Immature natural killer cell (primary cell): ENCODE data around the gene HDLBP. TPM values are rescaled to one million over a fixed set of nuclear protein-coding genes. Genes with fewer than 3 reads are reported as not detected.

ENCODE experiments used
- DNase-seq, 3 donors: peaks; one replicate each; pipeline ENCODE4 v3.0.0; 2022; ENCODE audit warnings: mixed read lengths in 1 of 3
- H3K27ac Mint-ChIP-seq, 6 donors: one replicate each; pipeline ENCODE4 v1.8.0; 2020; ENCODE audit warnings: mixed read lengths in 6 of 6, mild to moderate bottlenecking in 5 of 6, inconsistent platforms in 4 of 6, moderate library complexity in 3 of 6
- H3K27me3 Mint-ChIP-seq, 3 donors: one replicate each; pipeline ENCODE4 v1.8.0; 2020 to 2021; ENCODE audit warnings: low read depth in 3 of 3, mild to moderate bottlenecking in 3 of 3, mixed read lengths in 3 of 3, moderate library complexity in 3 of 3, inconsistent platforms in 1 of 3
- H3K36me3 Mint-ChIP-seq, 3 donors: one replicate each; pipeline ENCODE4 v1.8.0; 2020; ENCODE audit warnings: mixed read lengths in 3 of 3, inconsistent platforms in 2 of 3, mild to moderate bottlenecking in 2 of 3
- H3K4me1 Mint-ChIP-seq, 2 donors: one replicate each; pipeline ENCODE4 v1.8.0; 2020; ENCODE audit warnings: inconsistent platforms in 2 of 2, mild to moderate bottlenecking in 2 of 2, mixed read lengths in 2 of 2, moderate library complexity in 1 of 2
- H3K4me3 Mint-ChIP-seq, 5 donors: one replicate each; pipeline ENCODE4 v1.8.0; 2020; ENCODE audit warnings: mild to moderate bottlenecking in 5 of 5, mixed read lengths in 5 of 5, inconsistent platforms in 3 of 5, moderate library complexity in 3 of 5
- H3K9me3 Mint-ChIP-seq, 6 donors: one replicate each; pipeline ENCODE4 v1.8.0; 2020; ENCODE audit warnings: mild to moderate bottlenecking in 6 of 6, mixed read lengths in 6 of 6, inconsistent platforms in 4 of 6, moderate library complexity in 3 of 6
- polyA plus RNA-seq, 3 donors: library from polyadenylated mRNA; unstranded; fragments of 300-500 nt; fragmentation: Illumina TruSeq; gene quantifications; one replicate each; pipeline ENCODE4 v1.2.3, GENCODE V29; 2021

The HDLBP gene
- 10 to 100 TPM; 20.4 to 71.7 (median 31.5) TPM for polyA plus RNA-seq

GRCh38 chr2:241315093-241315878 is at the start of gene HDLBP:
HDLBP (minus strand) TSS chr2:241315672; CDS start chr2:241266869, 48,803 bp downstream.
- peak; percentile 100 for DNase-seq
- Mint-ChIP-seq H3K36me3 (peaks cover 0 to 4% (median 0%) of the 10 kb centered on the region in 3 donors), H3K27me3 (peaks cover 14 to 22% (median 15%) of the 10 kb centered on the region in 3 donors), H3K4me1 (peaks cover 67 to 73% of the 10 kb centered on the region in 2 donors), H3K9me3 (no peaks in the 10 kb centered on the region), H3K27ac (peak within 1 kb of the TSS; percentile 96 to 100 (median 99)), H3K4me3 (peak within 1 kb of the TSS; percentile 95 to 100 (median 98))

GRCh38 chr2:241364781-241365180 is 49.3 kb upstream of the HDLBP start:
- Mint-ChIP-seq H3K27me3 (peaks cover 0 to 3% (median 0%) of the 10 kb centered on the region in 3 donors), H3K4me1 (no peaks in the 10 kb centered on the region), H3K9me3 (no peaks in the 10 kb centered on the region), H3K4me3 (no peak overlapping the region), H3K27ac (no peak overlapping the region), H3K36me3 (peaks cover 0 to 3% (median 0%) of the 10 kb centered on the region in 3 donors)
- DNase-seq: no peak

- Mint-ChIP-seq H3K9me3 (no peaks in the 10 kb centered on the region), H3K27ac (no peak overlapping the region), H3K27me3 (peaks cover 0 to 3% (median 2%) of the 10 kb centered on the region in 3 donors), H3K4me1 (no peaks in the 10 kb centered on the region), H3K36me3 (peaks cover 0 to 3% (median 0%) of the 10 kb centered on the region in 3 donors), H3K4me3 (no peak overlapping the region)
- no peak for DNase-seq
Observed at GRCh38 chr2:241363426-241363825, 48.0 kb upstream of the HDLBP start.

GRCh38 chr2:241359481-241360045 is 44.1 kb upstream of the HDLBP start:
- Mint-ChIP-seq H3K4me1 (peaks cover 9 to 10% of the 10 kb centered on the region in 2 donors), H3K27ac (no peak overlapping the region), H3K27me3 (peaks cover 0 to 4% (median 3%) of the 10 kb centered on the region in 3 donors), H3K4me3 (no peak overlapping the region), H3K36me3 (peaks cover 0 to 3% (median 0%) of the 10 kb centered on the region in 3 donors), H3K9me3 (no peaks in the 10 kb centered on the region)
- DNase-seq: no peak

- Mint-ChIP-seq H3K27me3 (peaks cover 0 to 4% (median 3%) of the 10 kb centered on the region in 3 donors), H3K4me3 (peak overlapping the region in 3 of 5 donors; percentile 4 to 42 (median 22)), H3K27ac (no peak overlapping the region), H3K9me3 (no peaks in the 10 kb centered on the region), H3K4me1 (peaks cover 10 to 11% of the 10 kb centered on the region in 2 donors), H3K36me3 (peaks cover 0 to 6% (median 4%) of the 10 kb centered on the region in 3 donors)
- DNase-seq: no peak
Observed at GRCh38 chr2:241358470-241358869, 43.0 kb upstream of the HDLBP start.

- peaks cover 0 to 4% (median 3%) of the 10 kb centered on the region in 3 donors for H3K27me3 Mint-ChIP-seq
- DNase-seq: no peak
- H3K4me3 Mint-ChIP-seq: peak overlapping the region; percentile 72 to 91 (median 87)
- H3K36me3 Mint-ChIP-seq: peaks cover 2 to 12% (median 9%) of the 10 kb centered on the region in 3 donors
- peak overlapping the region in 1 of 6 donors; percentile 68 for H3K27ac Mint-ChIP-seq
- H3K9me3 Mint-ChIP-seq: no peaks in the 10 kb centered on the region
- peaks cover 10 to 11% of the 10 kb centered on the region in 2 donors for H3K4me1 Mint-ChIP-seq
Observed at GRCh38 chr2:241357531-241357930, 42.1 kb upstream of the HDLBP start.

GRCh38 chr2:241356871-241357260 is 41.4 kb upstream of the HDLBP start:
- H3K27ac Mint-ChIP-seq: peak overlapping the region; percentile 32 to 84 (median 58)
- peaks cover 8 to 16% (median 13%) of the 10 kb centered on the region in 3 donors for H3K36me3 Mint-ChIP-seq
- no peak for DNase-seq

GRCh38 chr2:241355983-241356870 is 40.8 kb upstream of the HDLBP start, which contains the start of gene FARP2:
FARP2 (plus strand) TSS chr2:241356285; CDS start chr2:241373108, 16,823 bp downstream.
- peaks cover 10 to 11% of the 10 kb centered on the region in 2 donors for H3K4me1 Mint-ChIP-seq
- H3K27ac Mint-ChIP-seq: peak within 1 kb of the TSS; percentile 70 to 97 (median 91)
- H3K36me3 Mint-ChIP-seq: peaks cover 9 to 16% (median 14%) of the 10 kb centered on the region in 3 donors
- H3K4me3 Mint-ChIP-seq: peak within 1 kb of the TSS; percentile 87 to 92 (median 90)
- no peaks in the 10 kb centered on the region for H3K9me3 Mint-ChIP-seq
- peak; percentile 94 to 98 (median 97) for DNase-seq
- H3K27me3 Mint-ChIP-seq: peaks cover 0 to 4% (median 3%) of the 10 kb centered on the region in 3 donors

More at GRCh38 chr2:241356871-241357260, 41.4 kb upstream of the HDLBP start:
- Mint-ChIP-seq H3K4me3 (peak overlapping the region; percentile 72 to 91 (median 87)), H3K27me3 (peaks cover 0 to 4% (median 3%) of the 10 kb centered on the region in 3 donors), H3K4me1 (peaks cover 10 to 11% of the 10 kb centered on the region in 2 donors), H3K9me3 (no peaks in the 10 kb centered on the region)

GRCh38 chr2:241354668-241355658 is 39.5 kb upstream of the HDLBP start:
- Mint-ChIP-seq H3K4me1 (peaks cover 10 to 11% of the 10 kb centered on the region in 2 donors), H3K9me3 (no peaks in the 10 kb centered on the region), H3K27ac (peak overlapping the region in 5 of 6 donors; percentile 34 to 82 (median 67)), H3K36me3 (peaks cover 18 to 25% (median 20%) of the 10 kb centered on the region in 3 donors), H3K27me3 (peaks cover 0 to 4% (median 3%) of the 10 kb centered on the region in 3 donors), H3K4me3 (peak overlapping the region in 2 of 5 donors; percentile 9 to 14)
- DNase-seq: peak; percentile 38 to 64 (median 59)

GRCh38 chr2:241352227-241352626 is 36.8 kb upstream of the HDLBP start:
- Mint-ChIP-seq H3K36me3 (peaks cover 27 to 37% (median 32%) of the 10 kb centered on the region in 3 donors), H3K27ac (peak overlapping the region in 2 of 6 donors; percentile 15 to 55), H3K9me3 (no peaks in the 10 kb centered on the region), H3K4me3 (no peak overlapping the region), H3K27me3 (peaks cover 1 to 5% (median 2%) of the 10 kb centered on the region in 3 donors), H3K4me1 (peaks cover 5 to 8% of the 10 kb centered on the region in 2 donors)
- DNase-seq: no peak

GRCh38 chr2:241351640-241352031 is 36.2 kb upstream of the HDLBP start:
- no peak for DNase-seq
- Mint-ChIP-seq H3K36me3 (peaks cover 27 to 37% (median 32%) of the 10 kb centered on the region in 3 donors), H3K9me3 (no peaks in the 10 kb centered on the region), H3K4me3 (no peak overlapping the region), H3K27ac (no peak overlapping the region), H3K27me3 (peaks cover 1 to 5% (median 2%) of the 10 kb centered on the region in 3 donors), H3K4me1 (peaks cover 0 to 3% of the 10 kb centered on the region in 2 donors)
